Transverse colon (tissue), 4 donors: Measurements from ENCODE around the gene RANBP6. TPM values are rescaled to one million over a fixed set of nuclear protein-coding genes. Genes with fewer than 3 reads are reported as not detected.

Experiments
- DNase-seq: peaks from one replicate; pipeline ENCODE4 v3.0.0-alpha.2; 2019
- H3K27ac ChIP-seq, 4 donors: fragments of 200-600 bp; sonication (generic); 2 replicates each; pipeline ENCODE4 v1.5.1; 2016 to 2018; ENCODE audit warnings: inconsistent platforms in 4 of 4
- H3K27me3 ChIP-seq: fragments of 200-600 bp; sonication (generic); 2 replicates; pipeline ENCODE4 v1.5.1; 2017; ENCODE audit warnings: inconsistent platforms
- H3K36me3 ChIP-seq, 4 donors: fragments of 200-600 bp; sonication (generic); 2 replicates each; pipeline ENCODE4 v1.5.1; 2017 to 2019; ENCODE audit warnings: inconsistent platforms in 4 of 4
- H3K4me1 ChIP-seq, 4 donors: fragments of 200-600 bp; sonication (generic); 2 replicates each; pipeline ENCODE4 v1.5.1; 2017 to 2020; ENCODE audit warnings: inconsistent platforms in 4 of 4
- H3K4me3 ChIP-seq, 4 donors: fragments of 200-600 bp; sonication (generic); 1 replicate in 1 of 4; 2 replicates in 3 of 4; pipeline versions ENCODE4 v1.5.1 to v1.6.1; 2017 to 2019; ENCODE audit warnings: inconsistent platforms in 4 of 4
- H3K9me3 ChIP-seq, 2 donors: fragments of 200-600 bp; sonication (generic); 2 replicates each; pipeline ENCODE4 v1.5.1; 2017 to 2019; ENCODE audit warnings: inconsistent platforms in 2 of 2
- CTCF ChIP-seq, 5 experiments: fragments of 200-600 bp in 3 of 5; fragments of 450-650 bp in 2 of 5; sonication (generic) in 3 of 5; IDR thresholded peaks; 1 replicate in 2 of 5; 2 replicates in 3 of 5; pipeline ENCODE4 v1.5.1; 2016 to 2017; ENCODE audit warnings: antibody characterized with exemption in 5 of 5, inconsistent platforms in 3 of 5, mild to moderate bottlenecking in 2 of 5, moderate library complexity in 1 of 5
- EP300 ChIP-seq: sonication (generic); formaldehyde crosslinking; IDR thresholded peaks from one replicate; pipeline ENCODE4 v1.6.1; 2017; ENCODE audit warnings: antibody characterized with exemption, low read depth
- POLR2A ChIP-seq: fragments of 450-650 bp; IDR thresholded peaks from one replicate; pipeline ENCODE4 v1.6.1; 2016; ENCODE audit warnings: antibody characterized with exemption, mild to moderate bottlenecking, moderate library complexity
- POLR2AphosphoS5 ChIP-seq, 3 donors: sonication (generic); formaldehyde crosslinking; IDR thresholded peaks; one replicate each; pipeline ENCODE4 v1.6.1; 2016; ENCODE audit warnings: antibody characterized with exemption in 3 of 3
- WGBS, 2 donors: methylation state at CpG; one replicate each; pipeline ENCODE4 v1.1.5; 2018; ENCODE audit warnings: low coverage in 1 of 2; 5-methylcytosine and 5-hydroxymethylcytosine counted together
- in situ Hi-C, 4 donors: fragments of 200-750 bp; cut with MboI; loops; one replicate each; pipeline versions ENCODE4 v1.15.0 to v1.15.1; 2017; ENCODE audit warnings: low sequenced_read_pairs in 3 of 4, low pct_ligation_motif_present in 1 of 4, low pct_unique_long_range_greater_than_20kb in 1 of 4
- intact Hi-C: fragments of 100-400 bp; cut with DNase I; formaldehyde crosslinking; loops from one replicate; pipeline ENCODE4 v1.15.1; 2023; ENCODE audit warnings: low total_unique reads
- total RNA-seq, 4 donors: library from RNA; depleted of rRNA; stranded (reverse); fragments of >200 nt; gene quantifications; one replicate each; pipeline ENCODE4 v1.1.0, GENCODE V29; 2016

Gene RANBP6
- total RNA-seq, 4 donors from 2014 or later = 8.6 to 19.8 (median 8.9) TPM

DNA sequence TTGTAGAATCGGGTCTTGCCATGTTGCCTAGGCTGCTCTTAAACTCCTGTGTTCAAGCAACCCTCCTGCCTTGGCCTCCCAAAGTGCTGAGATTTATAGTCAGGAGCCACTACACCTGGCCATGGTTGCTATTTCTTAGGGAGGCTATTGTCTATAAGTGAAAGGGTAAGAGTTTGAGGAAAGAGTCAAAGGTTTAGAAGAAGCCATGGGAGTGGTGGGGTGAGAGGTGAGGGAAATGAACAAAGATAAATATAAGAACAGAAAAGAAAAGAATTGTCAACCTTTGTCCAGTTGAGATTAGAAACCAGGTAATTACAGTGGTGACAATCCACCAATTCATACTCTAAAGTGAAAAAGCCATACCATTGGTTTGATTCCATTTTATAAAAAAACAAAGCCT lies 32.6 kb upstream of the RANBP6 start:
- no peaks in the 10 kb centered on the region for H3K36me3 ChIP-seq
- no peaks in the 10 kb centered on the region for H3K27me3 ChIP-seq
- peak overlapping the region; percentile 2 to 34 (median 14) for H3K27ac ChIP-seq
- WGBS, 2 donors = 33 to 47% methylated on average over 1 of the region's 1 CpG
- no peak overlapping the region for H3K4me3 ChIP-seq
- H3K4me1 ChIP-seq = peaks cover 0 to 8% (median 4%) of the 10 kb centered on the region in 4 donors
- intact Hi-C loops = no loop called here
- no peak for TF ChIP-seq POLR2AphosphoS5 (IDR thresholded peaks at IDR 0.05)
- in situ Hi-C loops = loop anchor here in 1 of 4 donors (25.0 kb wide), 1 partner anchor 161 kb away; the partner anchor contains the start of gene MLANA
- DNase-seq = no peak
- H3K9me3 ChIP-seq = no peaks in the 10 kb centered on the region

- in situ Hi-C loops = loop anchor here in 1 of 4 donors (25.0 kb wide), 1 partner anchor 160 kb away; the partner anchor contains the start of gene MLANA
- Histone ChIP-seq H3K9me3 (no peaks in the 10 kb centered on the region), H3K36me3 (no peaks in the 10 kb centered on the region), H3K27me3 (no peaks in the 10 kb centered on the region), H3K4me1 (peaks cover 0 to 8% (median 4%) of the 10 kb centered on the region in 4 donors), H3K4me3 (no peak overlapping the region), H3K27ac (no peak overlapping the region)
- intact Hi-C loops = no loop called here
- no peak for DNase-seq
- TF ChIP-seq POLR2A (no peak), CTCF (IDR thresholded peaks at IDR 0.05) (no peak), EP300 (no peak), POLR2AphosphoS5 (IDR thresholded peaks at IDR 0.05) (no peak)
- WGBS, 2 donors = 76 to 84% methylated on average over 4 of the region's 4 CpGs
Observed at GRCh38 chr9:6047020-6047419, 31.6 kb upstream of the RANBP6 start.

GRCh38 chr9:6045364-6045763 lies 29.9 kb upstream of the RANBP6 start:
- TF ChIP-seq POLR2AphosphoS5 (IDR thresholded peaks at IDR 0.05) (no peak), POLR2A (no peak), CTCF (IDR thresholded peaks at IDR 0.05) (no peak)
- Histone ChIP-seq H3K4me3 (no peak overlapping the region), H3K9me3 (no peaks in the 10 kb centered on the region), H3K4me1 (peaks cover 0 to 8% (median 4%) of the 10 kb centered on the region in 4 donors), H3K27ac (no peak overlapping the region), H3K27me3 (no peaks in the 10 kb centered on the region), H3K36me3 (no peaks in the 10 kb centered on the region)
- in situ Hi-C loops (loop anchor here in 1 of 4 donors (25.0 kb wide), 1 partner anchor 158 kb away; the partner anchor contains the start of gene MLANA), intact Hi-C loops (no loop called here)
- 70 to 89% methylated on average over 2 to 4 of the region's 4 CpGs for WGBS, 2 donors
- no peak for DNase-seq

DNA sequence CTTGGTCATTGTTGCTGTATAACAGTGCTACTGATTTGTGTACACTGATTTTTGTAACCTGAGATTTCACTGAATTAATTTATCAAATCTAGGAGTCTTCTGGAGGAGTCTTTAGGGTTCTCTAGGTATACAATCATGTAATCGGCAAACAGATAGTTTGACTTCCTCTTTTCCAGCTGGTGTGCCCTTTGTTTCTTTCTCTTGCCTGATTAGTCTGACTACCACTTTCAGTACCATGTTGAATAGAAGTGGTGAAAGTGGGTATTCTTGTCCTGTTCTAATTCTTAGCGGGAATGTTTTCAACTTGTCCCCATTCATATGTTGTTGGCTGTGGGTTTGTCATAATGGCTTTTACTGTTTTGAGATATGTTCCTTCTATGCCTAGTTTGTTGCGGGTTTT lies 24.7 kb upstream of the RANBP6 start:
- WGBS, 2 donors = 84 to 93% methylated on average over 2 to 3 of the region's 3 CpGs
- H3K4me1 ChIP-seq = no peaks in the 10 kb centered on the region
- H3K36me3 ChIP-seq = no peaks in the 10 kb centered on the region
- DNase-seq = no peak
- intact Hi-C loops = no loop called here
- no peaks in the 10 kb centered on the region for H3K9me3 ChIP-seq
- in situ Hi-C loops = loop anchor here in 1 of 4 donors (25.0 kb wide), 1 partner anchor 153 kb away; the partner anchor contains the start of gene MLANA
- no peak overlapping the region for H3K27ac ChIP-seq
- no peaks in the 10 kb centered on the region for H3K27me3 ChIP-seq
- H3K4me3 ChIP-seq = no peak overlapping the region
- TF ChIP-seq CTCF (IDR thresholded peaks at IDR 0.05) = no peak
- TF ChIP-seq POLR2A = no peak
- no peak for TF ChIP-seq POLR2AphosphoS5 (IDR thresholded peaks at IDR 0.05)
- TF ChIP-seq EP300 = no peak

- TF ChIP-seq CTCF (IDR thresholded peaks at IDR 0.05) = no peak
- no peak for TF ChIP-seq EP300
- no peak for TF ChIP-seq POLR2A
- no peak for TF ChIP-seq POLR2AphosphoS5 (IDR thresholded peaks at IDR 0.05)
- H3K4me1 ChIP-seq = no peaks in the 10 kb centered on the region
- intact Hi-C loops (no loop called here), in situ Hi-C loops (loop anchor here in 1 of 4 donors (25.0 kb wide), 1 partner anchor 149 kb away; the partner anchor contains the start of gene MLANA)
- no peak for DNase-seq
- H3K9me3 ChIP-seq = no peaks in the 10 kb centered on the region
- no peaks in the 10 kb centered on the region for H3K27me3 ChIP-seq
- no peak overlapping the region for H3K27ac ChIP-seq
- no peaks in the 10 kb centered on the region for H3K36me3 ChIP-seq
- 92 to 100% methylated on average over 2 to 3 of the region's 3 CpGs for WGBS, 2 donors
- no peak overlapping the region for H3K4me3 ChIP-seq
Observed at GRCh38 chr9:6036391-6036790, 21.0 kb upstream of the RANBP6 start.
